CD4-positive, CD25-positive, alpha-beta regulatory T cell (primary cell): ENCODE measurements around the gene STK33. TPM values are rescaled to one million over a fixed set of nuclear protein-coding genes. Genes with fewer than 3 reads are reported as not detected.
"Not testable (repeated sequence)": the region's sequence is repeated elsewhere in the genome, so short reads cannot be mapped to it uniquely, and the experiment has no call there.

Experiments used
- ATAC-seq, 2 donors: fragments of 150-1000 bp; cut with Tn5 transposase; one replicate each; pipeline ENCODE4 v1.10.0; 2021; ENCODE audit warnings: low read depth in 2 of 2, moderate number of reproducible peaks in 2 of 2, moderate library complexity in 1 of 2
- DNase-seq, 3 donors: peaks; one replicate each; pipeline versions ENCODE4 v3.0.0 to v3.0.0-alpha.2; 2012 to 2022; ENCODE audit warnings: mixed read lengths in 1 of 3
- H3K27ac ChIP-seq: one replicate; pipeline ENCODE4 v1.7.0; 2013; ENCODE audit warnings: mild to moderate bottlenecking, low read length; ENCODE audit not compliant: insufficient read depth, poor library complexity, severe bottlenecking
- H3K27me3 ChIP-seq: one replicate; pipeline ENCODE4 v1.7.0; 2013; ENCODE audit warnings: low read length; ENCODE audit not compliant: control insufficient read depth, insufficient read depth
- H3K36me3 ChIP-seq: one replicate; pipeline ENCODE4 v1.7.0; 2013; ENCODE audit warnings: mild to moderate bottlenecking, low read length, moderate library complexity; ENCODE audit not compliant: control insufficient read depth, insufficient read depth
- H3K4me1 ChIP-seq: 2 replicates; pipeline ENCODE4 v1.7.0; 2013; ENCODE audit warnings: mild to moderate bottlenecking, low read length; ENCODE audit not compliant: insufficient read depth, control insufficient read depth, poor library complexity, severe bottlenecking
- H3K4me3 ChIP-seq: one replicate; pipeline ENCODE4 v1.7.0; 2013; ENCODE audit warnings: low read depth, mild to moderate bottlenecking, low read length, moderate library complexity
- H3K9me3 ChIP-seq, 2 experiments: 1 replicate in 1 of 2; 2 replicates in 1 of 2; pipeline ENCODE4 v1.7.0; 2013; ENCODE audit warnings: low read length in 2 of 2, mild to moderate bottlenecking in 1 of 2, moderate library complexity in 1 of 2; ENCODE audit not compliant: control insufficient read depth in 2 of 2
- H3K27ac Mint-ChIP-seq, 3 donors: one replicate each; pipeline ENCODE4 v1.8.0; 2020 to 2022; ENCODE audit warnings: mild to moderate bottlenecking in 3 of 3, mixed read lengths in 3 of 3, moderate library complexity in 2 of 3
- H3K27me3 Mint-ChIP-seq: one replicate; pipeline ENCODE4 v1.8.0; 2022; ENCODE audit warnings: mild to moderate bottlenecking, mixed read lengths
- H3K36me3 Mint-ChIP-seq: one replicate; pipeline ENCODE4 v1.8.0; 2020; ENCODE audit warnings: mixed read lengths
- H3K4me1 Mint-ChIP-seq, 4 donors: one replicate each; pipeline ENCODE4 v1.8.0; 2020 to 2022; ENCODE audit warnings: mixed read lengths in 4 of 4, mild to moderate bottlenecking in 1 of 4
- H3K4me3 Mint-ChIP-seq, 4 donors: one replicate each; pipeline ENCODE4 v1.8.0; 2020 to 2022; ENCODE audit warnings: mild to moderate bottlenecking in 4 of 4, mixed read lengths in 4 of 4, moderate library complexity in 3 of 4
- H3K9me3 Mint-ChIP-seq, 7 donors: one replicate each; pipeline ENCODE4 v1.8.0; 2020 to 2022; ENCODE audit warnings: mixed read lengths in 7 of 7, mild to moderate bottlenecking in 3 of 7, moderate library complexity in 2 of 7
- polyA plus RNA-seq, 4 donors: library from polyadenylated mRNA; unstranded; fragments of 300-500 nt; fragmentation: Illumina TruSeq; gene quantifications; one replicate each; pipeline ENCODE4 v1.2.3, GENCODE V29; 2021
- total RNA-seq: library from RNA; stranded (reverse); gene quantifications from one replicate; pipeline ENCODE4 v1.2.3, GENCODE V29; 2022

Gene STK33
- total and polyA plus RNA-seq, 5 donors from 2014 or later, result 0.44 to 0.49 TPM; not detected in 3

GRCh38 chr11:8467356-8467755 lies 126.7 kb downstream of the STK33 start:
- not testable (repeated sequence) for H3K36me3 Mint-ChIP-seq, H3K9me3 ChIP-seq, ATAC-seq, H3K36me3 ChIP-seq, H3K4me1 ChIP-seq, H3K27me3 ChIP-seq, DNase-seq, H3K27ac ChIP-seq, H3K4me1 Mint-ChIP-seq, H3K4me3 ChIP-seq, H3K27me3 Mint-ChIP-seq, H3K27ac Mint-ChIP-seq, H3K4me3 Mint-ChIP-seq
- H3K9me3 Mint-ChIP-seq, result peaks cover 0 to 22% (median 2%) of the 10 kb centered on the region in 7 donors

GRCh38 chr11:8466884-8467283 lies 127.1 kb downstream of the STK33 start:
- DNase-seq, H3K27ac Mint-ChIP-seq, H3K36me3 Mint-ChIP-seq, H3K4me3 ChIP-seq, H3K27me3 Mint-ChIP-seq, ATAC-seq, H3K27ac ChIP-seq, H3K4me1 Mint-ChIP-seq, H3K4me1 ChIP-seq, H3K27me3 ChIP-seq, H3K4me3 Mint-ChIP-seq, H3K36me3 ChIP-seq, H3K9me3 ChIP-seq: not testable (repeated sequence)
- peaks cover 0 to 22% (median 2%) of the 10 kb centered on the region in 7 donors for H3K9me3 Mint-ChIP-seq

- no peak for ATAC-seq
- H3K27ac ChIP-seq, result no peak overlapping the region
- H3K4me1 ChIP-seq, result no peaks in the 10 kb centered on the region
- no peaks in the 10 kb centered on the region for H3K27me3 ChIP-seq
- no peaks in the 10 kb centered on the region for H3K9me3 ChIP-seq
- H3K4me3 ChIP-seq, result no peak overlapping the region
- no peaks in the 10 kb centered on the region for H3K36me3 ChIP-seq
- no peak overlapping the region for H3K4me3 Mint-ChIP-seq
- H3K9me3 Mint-ChIP-seq, result peaks cover 0 to 2% (median 0%) of the 10 kb centered on the region in 7 donors
- peaks cover 3% of the 10 kb centered on the region for H3K27me3 Mint-ChIP-seq
- no peak for DNase-seq
- H3K27ac Mint-ChIP-seq, result no peak overlapping the region
- H3K36me3 Mint-ChIP-seq, result no peaks in the 10 kb centered on the region
- H3K4me1 Mint-ChIP-seq, result no peaks in the 10 kb centered on the region
Measured at GRCh38 chr11:8459711-8460399, 134.2 kb downstream of the STK33 start.

- Histone ChIP-seq H3K27me3 (no peaks in the 10 kb centered on the region), H3K4me1 (no peaks in the 10 kb centered on the region), H3K9me3 (no peaks in the 10 kb centered on the region), H3K27ac (no peak overlapping the region), H3K4me3 (no peak overlapping the region), H3K36me3 (no peaks in the 10 kb centered on the region)
- Mint-ChIP-seq H3K9me3 (peaks cover 0 to 5% (median 0%) of the 10 kb centered on the region in 7 donors), H3K27me3 (no peaks in the 10 kb centered on the region), H3K36me3 (no peaks in the 10 kb centered on the region), H3K4me1 (no peaks in the 10 kb centered on the region), H3K4me3 (no peak overlapping the region), H3K27ac (no peak overlapping the region)
- DNase-seq, result no peak
- ATAC-seq, result no peak
Measured at GRCh38 chr11:8442301-8442700, 151.7 kb downstream of the STK33 start.

GRCh38 chr11:8440649-8441048 lies 153.4 kb downstream of the STK33 start:
- Mint-ChIP-seq H3K27ac (no peak overlapping the region), H3K36me3 (no peaks in the 10 kb centered on the region), H3K9me3 (peaks cover 0 to 3% (median 0%) of the 10 kb centered on the region in 7 donors), H3K27me3 (no peaks in the 10 kb centered on the region), H3K4me3 (no peak overlapping the region), H3K4me1 (no peaks in the 10 kb centered on the region)
- ATAC-seq (no peak), DNase-seq (no peak)
- no peak overlapping the region for H3K4me3 ChIP-seq
- H3K36me3 ChIP-seq, result no peaks in the 10 kb centered on the region
- no peak overlapping the region for H3K27ac ChIP-seq
- no peaks in the 10 kb centered on the region for H3K9me3 ChIP-seq
- H3K27me3 ChIP-seq, result no peaks in the 10 kb centered on the region
- H3K4me1 ChIP-seq, result no peaks in the 10 kb centered on the region

- Mint-ChIP-seq H3K27ac (no peak overlapping the region), H3K4me1 (no peaks in the 10 kb centered on the region), H3K4me3 (no peak overlapping the region), H3K36me3 (no peaks in the 10 kb centered on the region), H3K9me3 (peaks cover 0 to 5% (median 0%) of the 10 kb centered on the region in 7 donors), H3K27me3 (peaks cover 4% of the 10 kb centered on the region)
- peaks cover 3% of the 10 kb centered on the region for H3K27me3 ChIP-seq
- no peaks in the 10 kb centered on the region for H3K4me1 ChIP-seq
- H3K27ac ChIP-seq, result no peak overlapping the region
- no peak for DNase-seq
- H3K4me3 ChIP-seq, result no peak overlapping the region
- ATAC-seq, result no peak
- no peaks in the 10 kb centered on the region for H3K36me3 ChIP-seq
- H3K9me3 ChIP-seq, result no peaks in the 10 kb centered on the region
Measured at GRCh38 chr11:8429483-8429882, 164.5 kb downstream of the STK33 start.

- no peaks in the 10 kb centered on the region for H3K36me3 ChIP-seq
- Mint-ChIP-seq H3K4me3 (no peak overlapping the region), H3K27ac (no peak overlapping the region), H3K4me1 (no peaks in the 10 kb centered on the region), H3K9me3 (peaks cover 0 to 5% (median 0%) of the 10 kb centered on the region in 7 donors), H3K27me3 (peaks cover 4% of the 10 kb centered on the region), H3K36me3 (no peaks in the 10 kb centered on the region)
- no peak overlapping the region for H3K4me3 ChIP-seq
- DNase-seq (no peak), ATAC-seq (no peak)
- no peak overlapping the region for H3K27ac ChIP-seq
- peaks cover 3% of the 10 kb centered on the region for H3K27me3 ChIP-seq
- no peaks in the 10 kb centered on the region for H3K4me1 ChIP-seq
- H3K9me3 ChIP-seq, result no peaks in the 10 kb centered on the region
Measured at GRCh38 chr11:8426076-8426475, 168.0 kb downstream of the STK33 start.

GRCh38 chr11:8415195-8415594 lies 178.8 kb downstream of the STK33 start:
- Mint-ChIP-seq H3K4me1 (no peaks in the 10 kb centered on the region), H3K27ac (no peak overlapping the region), H3K27me3 (no peaks in the 10 kb centered on the region), H3K9me3 (peaks cover 0 to 4% (median 0%) of the 10 kb centered on the region in 7 donors), H3K4me3 (no peak overlapping the region), H3K36me3 (no peaks in the 10 kb centered on the region)
- Histone ChIP-seq H3K36me3 (no peaks in the 10 kb centered on the region), H3K9me3 (no peaks in the 10 kb centered on the region), H3K27ac (no peak overlapping the region), H3K4me1 (no peaks in the 10 kb centered on the region), H3K4me3 (no peak overlapping the region), H3K27me3 (no peaks in the 10 kb centered on the region)
- DNase-seq (no peak), ATAC-seq (no peak)
